H1 (cell line): ENCODE results near the gene ITGA4. TPM values are rescaled to one million over a fixed set of nuclear protein-coding genes. Genes with fewer than 3 reads are reported as not detected.
A peak's percentile ranks its signal among the peaks of the same experiment; 100 is the strongest.

Source experiments
- CTCF ChIA-PET: fragments of 300-600 bp; sonication (Branson Sonifier 250); formaldehyde crosslinking; loops from one replicate; lab custom pipeline; 2021; ENCODE audit not compliant: partially characterized antibody; lab: Charles Lee
- POLR2A ChIA-PET: fragments of 300-600 bp; sonication (Branson Sonifier 250); formaldehyde crosslinking; loops from one replicate; lab custom pipeline; 2021; ENCODE audit warnings: inconsistent platforms; ENCODE audit not compliant: partially characterized antibody; lab: Charles Lee
- DNase-seq, 2 experiments: peaks; one replicate each; pipeline versions ENCODE4 v3.0.0 to v3.0.0-alpha.2; 2010 to 2022; ENCODE audit warnings: low spot score in 2 of 2, low read depth in 1 of 2, mixed read lengths in 1 of 2
- FAIRE-seq: peaks from 2 replicates; lab custom pipeline; 2011; peaks lifted over from hg19 to GRCh38; lab: Jason Lieb, UNC
- H2AFZ ChIP-seq: 2 replicates; pipeline ENCODE4 v1.8.1; 2012; ENCODE audit warnings: low read length, inconsistent platforms
- H2AK5ac ChIP-seq: 2 replicates; pipeline ENCODE4 v1.6.1; 2013; ENCODE audit warnings: low read depth, low read length
- H2BK120ac ChIP-seq: replicated peaks from 2 replicates; pipeline ENCODE3; 2013; ENCODE audit warnings: low read depth, low read length, inconsistent platforms
- H2BK12ac ChIP-seq: 2 replicates; pipeline ENCODE4 v1.6.1; 2013; ENCODE audit warnings: low read depth, low read length
- H2BK15ac ChIP-seq: 2 replicates; pipeline ENCODE4 v1.6.1; 2013; ENCODE audit warnings: low read length
- H2BK20ac ChIP-seq: 2 replicates; pipeline ENCODE4 v1.6.1; 2013; ENCODE audit warnings: low read length
- H2BK5ac ChIP-seq: 2 replicates; pipeline ENCODE4 v1.6.1; 2013; ENCODE audit warnings: low read depth, low read length
- H3K14ac ChIP-seq: 2 replicates; pipeline ENCODE4 v1.6.1; 2013; ENCODE audit warnings: inconsistent platforms; ENCODE audit not compliant: insufficient read length
- H3K18ac ChIP-seq: 2 replicates; pipeline ENCODE4 v1.6.1; 2013; ENCODE audit warnings: low read length; ENCODE audit errors: extremely low read depth
- H3K23ac ChIP-seq: 2 replicates; pipeline ENCODE4 v1.6.1; 2013; ENCODE audit warnings: inconsistent platforms; ENCODE audit not compliant: insufficient read length
- H3K23me2 ChIP-seq: 2 replicates; pipeline ENCODE4 v1.6.1; 2013; ENCODE audit warnings: low read depth, low read length
- H3K27ac ChIP-seq: 2 replicates; pipeline ENCODE4 v1.6.1; 2011; ENCODE audit warnings: low read depth, low read length, inconsistent platforms
- H3K27me3 ChIP-seq, 4 experiments: replicated peaks in 1 of 4; 1 replicate in 1 of 4; 2 replicates in 3 of 4; pipeline versions ENCODE4 v1.6.1 to v1.8.1; 2011 to 2013; ENCODE audit warnings: low read length in 3 of 4, mild to moderate bottlenecking in 3 of 4, inconsistent platforms in 2 of 4, mixed read lengths in 2 of 4, moderate library complexity in 1 of 4; ENCODE audit not compliant: control insufficient read depth in 3 of 4, insufficient read depth in 3 of 4; ENCODE audit errors: extremely low read depth in 1 of 4
- H3K36me3 ChIP-seq, 4 experiments: 2 replicates each; pipeline versions ENCODE4 v1.6.1 to v1.8.1; 2011 to 2013; ENCODE audit warnings: mild to moderate bottlenecking in 4 of 4, low read length in 3 of 4, moderate library complexity in 2 of 4, control low read depth in 1 of 4, inconsistent platforms in 1 of 4; ENCODE audit not compliant: insufficient read depth in 4 of 4, control insufficient read depth in 2 of 4
- H3K4ac ChIP-seq: replicated peaks from 2 replicates; pipeline ENCODE3; 2013; ENCODE audit warnings: low read length, low read depth, mixed read lengths, inconsistent platforms; ENCODE audit not compliant: insufficient read length
- H3K4me1 ChIP-seq, 4 experiments: replicated peaks in 1 of 4; 1 replicate in 1 of 4; 2 replicates in 3 of 4; pipeline versions ENCODE4 v1.6.1 to v1.8.1; 2011 to 2013; ENCODE audit warnings: low read length in 3 of 4, inconsistent platforms in 2 of 4, mixed read lengths in 1 of 4; ENCODE audit not compliant: insufficient read depth in 4 of 4, control insufficient read depth in 3 of 4
- H3K4me2 ChIP-seq, 2 experiments: 2 replicates each; pipeline versions ENCODE4 v1.6.1 to v1.8.1; 2011 to 2013; ENCODE audit warnings: low read depth in 2 of 2, low read length in 2 of 2, control low read depth in 1 of 2, inconsistent platforms in 1 of 2, mild to moderate bottlenecking in 1 of 2; ENCODE audit not compliant: insufficient read depth in 1 of 2
- H3K4me3 ChIP-seq, 4 experiments: fragments of 200-600, 300-600 bp in 1 of 4; sonication (generic), shearing (Covaris generic), sonication (Bioruptor Twin) in 1 of 4; 2 replicates each; pipeline versions ENCODE4 v1.5.1 to v1.8.1; 2011 to 2016; ENCODE audit warnings: low read length in 4 of 4, low read depth in 3 of 4, control low read depth in 2 of 4, inconsistent platforms in 2 of 4, mild to moderate bottlenecking in 2 of 4, mixed read lengths in 1 of 4, moderate library complexity in 1 of 4; ENCODE audit not compliant: insufficient read depth in 2 of 4; ENCODE audit errors: extremely low read depth in 1 of 4
- H3K56ac ChIP-seq: replicated peaks from 2 replicates; pipeline ENCODE3; 2013; ENCODE audit warnings: low read depth, mild to moderate bottlenecking, mixed read lengths, low read length, inconsistent platforms; ENCODE audit not compliant: insufficient read length
- H3K79me1 ChIP-seq: 2 replicates; pipeline ENCODE4 v1.6.1; 2013; ENCODE audit warnings: low read depth, low read length, control low read depth
- H3K79me2 ChIP-seq, 2 experiments: 2 replicates each; pipeline versions ENCODE4 v1.6.1 to v1.8.1; 2012 to 2013; ENCODE audit warnings: low read length in 2 of 2, mild to moderate bottlenecking in 2 of 2, inconsistent platforms in 1 of 2; ENCODE audit not compliant: insufficient read depth in 2 of 2, control insufficient read depth in 1 of 2
- H3K9ac ChIP-seq, 4 experiments: replicated peaks in 1 of 4; 1 replicate in 1 of 4; 2 replicates in 3 of 4; pipeline versions ENCODE4 v1.6.1 to v1.8.1; 2011 to 2013; ENCODE audit warnings: low read depth in 3 of 4, low read length in 3 of 4, control low read depth in 2 of 4, mild to moderate bottlenecking in 2 of 4, moderate library complexity in 2 of 4, inconsistent platforms in 1 of 4; ENCODE audit errors: extremely low read depth in 1 of 4
- H3K9me3 ChIP-seq, 2 experiments: 2 replicates each; pipeline versions ENCODE4 v1.6.1 to v1.8.1; 2012 to 2013; ENCODE audit warnings: mild to moderate bottlenecking in 2 of 2, moderate library complexity in 2 of 2, control low read depth in 1 of 2, inconsistent platforms in 1 of 2, low read depth in 1 of 2, low read length in 1 of 2, mixed read lengths in 1 of 2; ENCODE audit not compliant: insufficient read depth in 2 of 2
- H4K20me1 ChIP-seq, 2 experiments: replicated peaks in 1 of 2; 2 replicates each; pipeline versions ENCODE3 to v1.8.1; 2011 to 2013; ENCODE audit warnings: inconsistent platforms in 2 of 2, low read length in 2 of 2, mild to moderate bottlenecking in 1 of 2; ENCODE audit not compliant: insufficient read depth in 2 of 2, control insufficient read depth in 1 of 2
- H4K5ac ChIP-seq: 2 replicates; pipeline ENCODE4 v1.6.1; 2013; ENCODE audit warnings: low read length, low read depth, mixed read lengths, inconsistent platforms; ENCODE audit not compliant: insufficient read length
- H4K8ac ChIP-seq: 2 replicates; pipeline ENCODE4 v1.8.0; 2013; ENCODE audit warnings: mild to moderate bottlenecking, moderate library complexity, low read length, inconsistent platforms; ENCODE audit not compliant: insufficient read depth; ENCODE audit errors: extremely low read depth
- H4K91ac ChIP-seq: replicated peaks from 2 replicates; pipeline ENCODE3; 2013; ENCODE audit warnings: low read length, mixed read lengths, inconsistent platforms; ENCODE audit not compliant: insufficient read length
- ASH2L ChIP-seq: fragments of 200-600, 300-600 bp; sonication (generic); IDR thresholded peaks from one replicate; pipeline ENCODE4 v1.7.1; 2017; ENCODE audit warnings: low read length
- CHD1 ChIP-seq: IDR thresholded peaks from 2 replicates; pipeline ENCODE4 v1.6.1; 2012; ENCODE audit warnings: low read depth, low read length, improper control_type of control experiment
- CREB1 ChIP-seq: IDR thresholded peaks from 2 replicates; pipeline ENCODE4 v1.6.1; 2012; ENCODE audit warnings: inconsistent platforms
- EGR1 ChIP-seq: IDR thresholded peaks from 2 replicates; pipeline ENCODE4 v1.6.1; 2011; ENCODE audit warnings: low read depth, low read length, borderline replicate concordance
- GABPA ChIP-seq: IDR thresholded peaks from 2 replicates; pipeline ENCODE4 v1.6.1; 2011; ENCODE audit warnings: mild to moderate bottlenecking, low read length, moderate library complexity, borderline replicate concordance; ENCODE audit not compliant: insufficient read depth
- JUN ChIP-seq: IDR thresholded peaks from 2 replicates; pipeline ENCODE4 v1.6.1; 2011; ENCODE audit warnings: low read depth, mild to moderate bottlenecking, improper control_type of control experiment, low read length
- NANOG ChIP-seq: IDR thresholded peaks from 2 replicates; pipeline ENCODE4 v1.6.1; 2011; ENCODE audit warnings: low read length, low read depth, mild to moderate bottlenecking, inconsistent platforms; ENCODE audit not compliant: insufficient read depth, poor library complexity, severe bottlenecking
- RAD21 ChIP-seq, 2 experiments: IDR thresholded peaks in 1 of 2; conservative IDR thresholded peaks in 1 of 2; 2 replicates each; pipeline ENCODE4 v1.6.1; 2011; ENCODE audit warnings: low read depth in 2 of 2, low read length in 2 of 2, improper control_type of control experiment in 1 of 2, inconsistent platforms in 1 of 2, mild to moderate bottlenecking in 1 of 2, moderate library complexity in 1 of 2
- SP4 ChIP-seq: IDR thresholded peaks from 2 replicates; pipeline ENCODE4 v1.6.1; 2012; ENCODE audit warnings: low read length, inconsistent platforms
- TBP ChIP-seq: IDR thresholded peaks from 2 replicates; pipeline ENCODE4 v1.6.1; 2011; ENCODE audit warnings: low read depth, low read length, improper control_type of control experiment
- WGBS, 2 experiments: shearing (Covaris generic) in 1 of 2; methylation state at CpG; one replicate each; pipeline versions ENCODE4 v1.1.6 to v1.1.7; 2013 to 2015; ENCODE audit warnings: low lambda C conversion rate in 2 of 2, mixed read lengths in 2 of 2, inconsistent platforms in 1 of 2, low coverage in 1 of 2, missing lambda C conversion rate in 1 of 2; ENCODE audit not compliant: insufficient replicate concordance in 2 of 2, insufficient coverage in 1 of 2, insufficient read length in 1 of 2; ENCODE audit errors: extremely low coverage in 1 of 2, missing lambda C conversion rate in 1 of 2; 5-methylcytosine and 5-hydroxymethylcytosine counted together
- long read RNA-seq, 2 experiments: library from RNA in 1 of 2; library from capped mRNA in 1 of 2; stranded (forward); transcript quantifications; one replicate each; pipeline ENCODE4 v2.0.0, GENCODE V29; 2021; ENCODE audit warnings: inconsistent platforms in 1 of 2
- polyA minus RNA-seq, 3 experiments: library from RNA; depleted of rRNA, polyadenylated mRNA; stranded (reverse); fragments of >200 nt; gene quantifications; 1 replicate in 2 of 3; 2 replicates in 1 of 3; pipeline ENCODE4 v1.2.3, GENCODE V29; 2011
- polyA plus RNA-seq, 7 experiments: library from polyadenylated mRNA; depleted of rRNA in 3 of 7; stranded (reverse) in 5 of 7; unstranded in 2 of 7; fragments of >200 nt in 5 of 7; fragments of 200-250 nt in 2 of 7; gene quantifications; 1 replicate in 5 of 7; 2 replicates in 1 of 7; 4 replicates in 1 of 7; pipeline versions ENCODE4 v1.2.1 to v1.2.3, GENCODE V29; 2011 to 2013; ENCODE audit warnings: missing spikeins in 2 of 7, mixed read lengths in 2 of 7
- total RNA-seq: library from RNA; stranded (reverse); fragmentation: NEBNext Ultra II Directional; extraction: Animal tissue kit (Norgen Biotek cat#: 25700); gene quantifications from 2 replicates; pipeline ENCODE4 v1.2.1, GENCODE V29; 2021

The ITGA4 gene
- 2.0 and 2.1 TPM in 2 replicates for total RNA-seq
- 0.60 and 0.63 TPM in 2 replicates for polyA plus RNA-seq (2011; rRNA removed)
- polyA plus RNA-seq (2011; cell fraction: cytosol; rRNA removed): 0.65 TPM
- polyA plus RNA-seq (2011; cell fraction: nucleus; rRNA removed): 1.8 TPM
- polyA plus RNA-seq (2012, experiment 1 of 2): 1.2 to 1.9 TPM (median 1.5 TPM) in 4 replicates
- polyA plus RNA-seq (2012, experiment 2 of 2): 0.17 TPM
- polyA plus RNA-seq (2013, experiment 1 of 2): 4.1 TPM
- polyA plus RNA-seq (2013, experiment 2 of 2): 3.6 TPM
- polyA minus RNA-seq (2011; rRNA and poly(A)+ RNA removed): 2.2 and 2.3 TPM in 2 replicates
- polyA minus RNA-seq (2011; cell fraction: cytosol; rRNA and poly(A)+ RNA removed): 0.81 TPM
- 6.8 TPM for polyA minus RNA-seq (2011; cell fraction: nucleus; rRNA and poly(A)+ RNA removed)
- long read RNA-seq, experiment 1, partial matches to known transcripts: 1 of 2 reads
- long read RNA-seq, experiment 1, other reads (novel, unspliced or antisense): 0 of 2 reads
- long read RNA-seq, experiment 2, partial matches to known transcripts: 2 of 2 reads
- long read RNA-seq, experiment 2, other reads (novel, unspliced or antisense): 0 of 2 reads

GRCh38 chr2:181457121-181457740 lies at the start of gene ITGA4:
TSS of gene ITGA4 (plus strand) at chr2:181457386. CDS start at chr2:181457655, 269 bp downstream.
- no peak within 1 kb of the TSS for H2BK120ac ChIP-seq
- ChIA-PET CTCF (interaction anchor here (0.6 to 3.1 kb wide), 20 partner anchors 9 to 387 kb away, joined by 3 to 33 read pairs (median 4); no protein-coding TSS in a partner anchor), POLR2A (interaction anchor here (0.6 to 1.5 kb wide), 3 partner anchors 11 to 226 kb away, joined by 3 read pairs; no protein-coding TSS in a partner anchor)
- no peak for FAIRE-seq
- H2BK5ac ChIP-seq: no peak within 1 kb of the TSS; the same call in 1 of the 2 replicates
- H3K79me1 ChIP-seq: no peaks in the 10 kb centered on the region
- peaks cover 12% of the 10 kb centered on the region for H3K23me2 ChIP-seq
- no peak within 1 kb of the TSS for H4K5ac ChIP-seq
- DNase-seq: peak; percentile 59 to 90
- no peaks in the 10 kb centered on the region for H3K9me3 ChIP-seq
- H3K27me3 ChIP-seq: peaks cover 14 to 33% (median 27%) of the 10 kb centered on the region in 4 experiments
- no peak within 1 kb of the TSS for H2BK15ac ChIP-seq
- 1% methylated on average over 57 of the region's 67 CpGs; no CpG with 5 or more reads in 1 of the 2 experiments for WGBS, 2 experiments
- H3K79me2 ChIP-seq: no peaks in the 10 kb centered on the region
- peak within 1 kb of the TSS; percentile 47 for H3K56ac ChIP-seq
- H2AFZ ChIP-seq: peak within 1 kb of the TSS; percentile 90
- H3K4me2 ChIP-seq: peak within 1 kb of the TSS; percentile 89 to 99
- no peak within 1 kb of the TSS for H2AK5ac ChIP-seq
- no peak within 1 kb of the TSS for H3K23ac ChIP-seq
- H3K27ac ChIP-seq: no peak within 1 kb of the TSS
- peaks cover 0 to 4% (median 2%) of the 10 kb centered on the region in 4 experiments; a peak in 4 of 7 replicates for H3K4me1 ChIP-seq
- H3K14ac ChIP-seq: no peak within 1 kb of the TSS
- peak within 1 kb of the TSS in 3 of 4 experiments; percentile 2 to 16 (median 15); a peak in 4 of 7 replicates for H3K9ac ChIP-seq
- H4K20me1 ChIP-seq: no peaks in the 10 kb centered on the region
- no peaks in the 10 kb centered on the region for H3K36me3 ChIP-seq
- no peak within 1 kb of the TSS for H3K4ac ChIP-seq
- peak within 1 kb of the TSS; percentile 37 to 71 (median 61) for H3K4me3 ChIP-seq
- H2BK12ac ChIP-seq: peak within 1 kb of the TSS; percentile 33; the same call in 1 of the 2 replicates
- H4K8ac ChIP-seq: peak within 1 kb of the TSS; percentile 45
- H3K18ac ChIP-seq: peak within 1 kb of the TSS; percentile 41
- H4K91ac ChIP-seq: no peak within 1 kb of the TSS
- H2BK20ac ChIP-seq: no peak within 1 kb of the TSS
- peak; percentile 41 for TF ChIP-seq NANOG
- TF ChIP-seq ASH2L: peak; percentile 80
- TF ChIP-seq TBP: peak; percentile 58; the same call in 1 of the 2 replicates
- no peak for TF ChIP-seq EGR1
- TF ChIP-seq RAD21 (IDR thresholded peaks at IDR 0.05 in 1 of 2, conservative IDR thresholded peaks at IDR 0.05 in 1 of 2; ENCODE audit: low read depth in 2 of 2, low read length in 2 of 2): peak; percentile 81 to 89
- peak; percentile 42; the same call in 1 of the 2 replicates for TF ChIP-seq GABPA
- TF ChIP-seq CHD1: no peak
- TF ChIP-seq CREB1: peak; percentile 71
- TF ChIP-seq JUN: no peak
- no peak for TF ChIP-seq SP4
